Keratinocyte (primary cell): ENCODE measurements around the gene NAALADL2. TPM values are rescaled to one million over a fixed set of nuclear protein-coding genes. Genes with fewer than 3 reads are reported as not detected.

Experiments used
- DNase-seq: peaks from one replicate; pipeline ENCODE4 v3.0.0-alpha.2; 2011; ENCODE audit warnings: low read depth, missing footprints, low spot score
- FAIRE-seq: peaks from 2 replicates; lab custom pipeline; 2011; peaks lifted over from hg19 to GRCh38; lab: Jason Lieb, UNC
- H2AFZ ChIP-seq: 2 replicates; pipeline ENCODE4 v1.6.0; 2012; ENCODE audit warnings: low read length, control low read depth, inconsistent platforms; ENCODE audit not compliant: control insufficient read depth
- H3K27ac ChIP-seq: 2 replicates; pipeline ENCODE4 v1.5.1; 2011; ENCODE audit warnings: low read length; ENCODE audit not compliant: control insufficient read depth, insufficient read depth
- H3K27me3 ChIP-seq: 3 replicates; pipeline ENCODE4 v1.6.0; 2011; ENCODE audit warnings: low read length; ENCODE audit not compliant: control insufficient read depth, insufficient read depth; ENCODE audit errors: extremely low read depth
- H3K36me3 ChIP-seq, 2 experiments: 2 replicates in 1 of 2; 3 replicates in 1 of 2; pipeline ENCODE4 v1.5.1; 2011; ENCODE audit warnings: low read length in 2 of 2, mild to moderate bottlenecking in 1 of 2; ENCODE audit not compliant: control insufficient read depth in 2 of 2, insufficient read depth in 2 of 2; ENCODE audit errors: extremely low read depth in 1 of 2
- H3K4me1 ChIP-seq: 3 replicates; pipeline ENCODE4 v1.5.1; 2011; ENCODE audit warnings: low read length; ENCODE audit not compliant: control insufficient read depth, insufficient read depth; ENCODE audit errors: extremely low read depth
- H3K4me2 ChIP-seq: 3 replicates; pipeline ENCODE4 v1.6.0; 2011; ENCODE audit warnings: low read depth, low read length; ENCODE audit not compliant: control insufficient read depth, insufficient read depth; ENCODE audit errors: extremely low read depth
- H3K4me3 ChIP-seq, 3 experiments: fragments of 200-600 bp in 1 of 3; sonication (generic) in 1 of 3; 2 replicates in 2 of 3; 3 replicates in 1 of 3; pipeline ENCODE4 v1.5.1; 2011 to 2016; ENCODE audit warnings: low read length in 3 of 3, mild to moderate bottlenecking in 3 of 3, control low read depth in 2 of 3, inconsistent platforms in 1 of 3, low read depth in 1 of 3, mixed read lengths in 1 of 3, mixed run types in 1 of 3, moderate library complexity in 1 of 3; ENCODE audit not compliant: control insufficient read depth in 2 of 3, insufficient read depth in 2 of 3; ENCODE audit errors: extremely low read depth in 1 of 3
- H3K79me2 ChIP-seq: 2 replicates; pipeline ENCODE4 v1.6.0; 2012; ENCODE audit warnings: low read length; ENCODE audit not compliant: control insufficient read depth, insufficient read depth
- H3K9ac ChIP-seq: 3 replicates; pipeline ENCODE4 v1.6.0; 2011; ENCODE audit warnings: low read length; ENCODE audit not compliant: control insufficient read depth, insufficient read depth; ENCODE audit errors: extremely low read depth
- H3K9me1 ChIP-seq: 3 replicates; pipeline ENCODE4 v1.6.0; 2011; ENCODE audit warnings: low read length; ENCODE audit not compliant: control insufficient read depth, insufficient read depth; ENCODE audit errors: extremely low read depth
- H3K9me3 ChIP-seq: 2 replicates; pipeline ENCODE4 v1.5.1; 2012; ENCODE audit warnings: low read depth, low read length; ENCODE audit not compliant: control insufficient read depth
- H4K20me1 ChIP-seq: 3 replicates; pipeline ENCODE4 v1.6.0; 2011; ENCODE audit warnings: low read length; ENCODE audit not compliant: control insufficient read depth, insufficient read depth; ENCODE audit errors: extremely low read depth
- CTCF ChIP-seq, 3 experiments: IDR thresholded peaks in 1 of 3; conservative IDR thresholded peaks in 1 of 3; optimal IDR thresholded peaks in 1 of 3; 2 replicates in 2 of 3; 3 replicates in 1 of 3; pipeline versions ENCODE3 to v1.5.1; 2011; ENCODE audit warnings: low read length in 3 of 3, mild to moderate bottlenecking in 3 of 3, moderate library complexity in 2 of 3, control low read depth in 1 of 3, inconsistent platforms in 1 of 3; ENCODE audit not compliant: insufficient read depth in 2 of 3; ENCODE audit errors: extremely low read depth in 1 of 3
- EZH2 ChIP-seq: IDR thresholded peaks from one replicate; pipeline ENCODE4 v1.6.1; 2012; ENCODE audit warnings: inconsistent platforms, mild to moderate bottlenecking, low read length, moderate library complexity
- dilution Hi-C: fragments of 300-500 bp; cut with MboI; formaldehyde crosslinking; loops from one replicate; pipeline ENCODE4 v1.7.0; 2020; ENCODE audit warnings: low sequenced_read_pairs; ENCODE audit not compliant: extremely low pct_ligation_motif_present
- polyA plus RNA-seq, 5 experiments: library from polyadenylated mRNA; depleted of rRNA in 3 of 5; stranded (reverse) in 3 of 5; stranded (forward) in 1 of 5; unstranded in 1 of 5; fragments of >200 nt; gene quantifications; 1 replicate in 1 of 5; 2 replicates in 3 of 5; 3 replicates in 1 of 5; pipeline versions ENCODE4 v1.2.1 to v1.2.3, GENCODE V29; 2011 to 2012; ENCODE audit warnings: missing spikeins in 2 of 5, low read depth in 1 of 5, low replicate concordance in 1 of 5

NAALADL2 gene
- polyA plus RNA-seq, 1 donor (not counting 4 experiments of a cell fraction or from before 2014, with no cell fraction given) = 0.75 TPM

DNA sequence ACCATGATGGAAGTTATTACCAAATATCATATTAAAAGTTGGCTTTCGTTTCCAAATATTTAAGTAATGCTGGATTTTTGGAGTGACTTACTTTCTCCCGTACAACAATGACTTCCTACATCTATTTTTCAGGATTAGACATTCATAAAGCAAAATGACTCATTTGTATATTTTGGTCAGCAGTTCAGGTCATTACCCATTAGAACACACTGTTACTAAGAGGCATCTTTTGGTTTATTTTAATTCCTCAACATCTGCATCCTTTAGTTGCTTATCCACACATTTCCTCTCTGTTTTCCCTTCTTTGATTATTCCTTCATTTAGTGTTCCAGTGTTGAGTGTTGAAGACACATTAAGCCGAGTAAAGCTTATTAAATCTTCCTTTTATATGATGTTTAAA is 348.2 kb downstream of the NAALADL2 start:
- TF ChIP-seq CTCF (optimal IDR thresholded peaks at IDR 0.05 in 1 of 3, IDR thresholded peaks at IDR 0.05 in 1 of 3, conservative IDR thresholded peaks at IDR 0.05 in 1 of 3; ENCODE audit: extremely low read depth in 1 of 3, insufficient read depth in 2 of 3, low read length in 3 of 3) (no peak), EZH2 (no peak)
- DNase-seq (no peak), FAIRE-seq (no peak)
- Histone ChIP-seq H3K4me3 (no peak overlapping the region), H3K9ac (no peak overlapping the region), H3K9me1 (no peaks in the 10 kb centered on the region), H3K4me2 (no peak overlapping the region), H3K79me2 (no peaks in the 10 kb centered on the region), H3K4me1 (no peaks in the 10 kb centered on the region), H4K20me1 (no peaks in the 10 kb centered on the region), H3K36me3 (no peaks in the 10 kb centered on the region), H3K27ac (no peak overlapping the region), H3K9me3 (no peaks in the 10 kb centered on the region), H3K27me3 (no peaks in the 10 kb centered on the region), H2AFZ (no peak overlapping the region)
- dilution Hi-C loops = no loop called here

DNA sequence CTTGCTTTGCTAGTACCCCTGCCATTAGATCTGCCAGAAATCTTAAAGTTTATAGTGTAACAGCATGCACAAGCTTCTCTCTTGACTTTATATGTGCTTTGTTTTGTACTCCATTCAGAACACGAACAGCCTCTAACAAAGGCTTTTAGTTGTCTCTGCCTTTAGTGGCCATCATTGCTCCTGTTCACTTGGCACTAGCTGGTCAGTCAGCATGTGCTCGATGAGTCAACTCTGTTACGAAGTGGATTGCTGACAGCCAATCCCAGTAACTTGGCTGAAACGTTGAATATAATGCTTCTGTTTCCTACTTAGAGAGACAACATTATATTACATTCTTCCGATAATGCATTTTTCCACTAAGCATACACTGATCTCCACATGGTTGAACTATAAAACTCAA is 349.2 kb downstream of the NAALADL2 start:
- Histone ChIP-seq H3K27me3 (no peaks in the 10 kb centered on the region), H3K9ac (no peak overlapping the region), H3K79me2 (no peaks in the 10 kb centered on the region), H3K9me3 (no peaks in the 10 kb centered on the region), H3K4me2 (no peak overlapping the region), H3K27ac (no peak overlapping the region), H3K36me3 (no peaks in the 10 kb centered on the region), H2AFZ (no peak overlapping the region), H3K9me1 (no peaks in the 10 kb centered on the region), H3K4me1 (peaks cover 4% of the 10 kb centered on the region), H4K20me1 (no peaks in the 10 kb centered on the region), H3K4me3 (no peak overlapping the region)
- dilution Hi-C loops = no loop called here
- TF ChIP-seq EZH2 (no peak), CTCF (optimal IDR thresholded peaks at IDR 0.05 in 1 of 3, IDR thresholded peaks at IDR 0.05 in 1 of 3, conservative IDR thresholded peaks at IDR 0.05 in 1 of 3; ENCODE audit: extremely low read depth in 1 of 3, insufficient read depth in 2 of 3, low read length in 3 of 3) (no peak)
- DNase-seq (no peak), FAIRE-seq (no peak)
